Measurements from ENCODE around the gene SLC1A7.

SLC1A7 gene

DNA sequence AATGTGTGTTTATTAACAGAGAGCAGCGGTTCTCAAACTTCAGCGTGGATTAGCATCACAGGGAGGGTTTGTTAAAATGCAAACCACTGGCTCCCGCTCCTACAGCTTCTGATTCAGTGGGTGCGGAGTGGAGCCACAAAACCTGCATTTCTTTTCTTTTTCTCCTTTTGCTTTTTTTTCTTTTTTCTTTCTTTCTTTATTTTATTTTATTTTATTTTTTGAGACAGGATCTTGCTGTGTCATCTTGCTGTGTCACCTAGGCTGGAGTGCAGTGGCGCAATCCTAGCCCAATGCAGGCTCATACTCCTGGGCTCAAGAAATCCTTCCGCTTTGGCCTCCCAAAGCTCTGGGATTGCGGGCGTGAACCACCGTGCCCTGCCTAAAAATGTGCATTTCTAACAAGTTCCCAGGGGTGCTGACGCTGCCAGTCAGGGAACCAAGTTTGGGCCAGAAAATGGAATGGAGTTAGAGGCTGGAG is 20.9 kb upstream of the SLC1A7 start:
- no peak for DNase-seq
- intact Hi-C loops (cut with DNase I), result no loop called here

DNA sequence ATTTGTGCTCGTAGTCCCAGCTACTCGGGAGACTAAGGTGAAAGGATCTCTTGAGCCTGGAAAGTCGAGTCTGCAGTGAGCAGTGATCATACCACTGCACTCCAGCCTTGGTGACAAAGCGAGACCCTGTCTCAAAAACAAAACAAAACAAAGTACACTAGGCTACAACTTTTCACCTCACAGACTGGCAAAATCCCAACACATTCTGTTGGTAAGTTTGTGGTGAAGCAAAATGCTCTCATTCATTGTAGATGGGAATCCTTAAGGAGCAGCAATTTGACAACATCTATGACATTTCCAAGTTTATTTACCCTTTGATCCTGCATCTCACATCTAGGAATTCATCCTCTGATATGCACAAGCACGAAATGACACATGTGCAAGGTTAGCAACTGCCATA is 20.2 kb upstream of the SLC1A7 start:
- intact Hi-C loops (cut with DNase I), result no loop called here
- DNase-seq, result no peak

DNA sequence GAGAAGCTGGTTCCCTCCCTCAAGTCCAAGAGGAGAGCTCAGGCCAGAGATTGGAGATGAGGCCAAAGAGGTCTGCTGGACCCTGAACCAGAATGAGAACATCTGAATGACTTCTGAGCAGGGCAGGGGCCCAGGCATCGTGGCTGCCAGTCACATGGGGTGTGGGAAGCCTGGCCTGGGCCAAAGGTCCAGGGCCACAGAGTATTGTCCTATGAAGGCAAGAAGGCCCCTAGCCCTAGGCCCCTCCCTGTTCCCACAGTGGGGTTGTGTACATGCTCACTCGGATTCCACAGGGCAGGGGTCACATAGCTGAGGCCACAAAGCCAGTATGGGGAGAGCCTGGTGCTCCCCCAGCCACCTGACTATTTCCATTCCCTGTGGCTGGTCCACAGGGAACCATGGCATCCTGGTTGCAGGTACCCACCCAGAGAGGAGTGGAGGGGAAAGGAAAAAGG is 18.5 kb upstream of the SLC1A7 start:
- intact Hi-C loops (cut with DNase I), result no loop called here
- no peak for DNase-seq

DNA sequence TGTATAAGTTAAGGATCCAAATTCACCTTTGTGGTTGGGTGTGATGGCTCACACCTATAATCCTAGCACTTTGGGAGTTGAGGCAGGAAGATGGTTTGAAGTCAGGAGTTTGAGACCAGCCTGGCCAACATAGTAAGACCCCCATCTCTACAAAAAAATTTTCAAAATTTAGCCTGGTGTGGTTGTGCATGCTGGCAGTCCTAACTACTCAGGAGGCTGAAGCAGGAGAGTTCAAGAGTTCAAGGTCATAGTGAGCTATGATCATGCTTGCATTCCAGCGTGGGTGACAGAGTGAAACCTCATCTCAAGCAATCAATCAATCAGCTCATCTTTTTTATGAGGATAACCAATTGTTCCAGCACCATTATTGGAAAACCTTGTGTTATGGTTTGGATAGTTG is 16.5 kb upstream of the SLC1A7 start:
- DNase-seq, result no peak
- intact Hi-C loops (cut with DNase I), result no loop called here

DNA sequence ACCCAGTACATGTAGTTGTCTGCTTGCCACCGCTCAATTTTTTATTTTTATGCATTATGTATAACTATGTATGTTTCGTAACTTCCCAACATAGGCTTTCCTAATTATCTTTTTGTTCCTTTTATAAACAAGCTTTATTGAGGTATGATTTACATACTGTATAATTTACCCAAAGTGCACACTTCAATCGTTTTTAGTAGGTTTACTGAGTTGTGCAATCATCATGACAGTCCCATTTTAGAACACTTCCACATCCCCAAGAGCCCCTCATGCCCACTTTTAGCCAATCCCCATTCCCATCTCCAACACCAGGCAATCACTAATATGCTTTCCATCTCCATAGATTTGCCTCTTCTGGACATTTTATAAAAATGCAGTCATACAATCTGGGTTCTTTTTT is 14.3 kb upstream of the SLC1A7 start:
- intact Hi-C loops (cut with DNase I), result no loop called here

DNA sequence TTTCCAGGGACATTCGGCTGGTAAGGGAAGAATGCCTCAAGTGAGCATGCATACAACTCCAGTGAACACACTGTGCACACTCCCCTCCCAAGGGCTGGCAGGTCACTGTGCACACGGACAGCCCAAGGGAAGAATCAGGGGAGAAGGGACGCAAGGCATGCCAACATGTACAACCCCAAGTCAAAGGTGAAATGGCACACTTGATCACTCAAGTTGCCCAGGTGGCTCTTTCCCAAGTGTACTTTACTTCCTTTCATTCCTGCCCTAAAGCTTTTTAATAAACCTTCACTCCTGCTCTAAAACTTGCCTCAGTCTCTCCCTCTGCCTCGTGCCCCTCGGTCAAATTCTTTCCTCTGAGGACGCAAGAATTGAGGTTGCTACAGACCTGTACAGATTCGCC is 13.5 kb upstream of the SLC1A7 start:
- DNase-seq, result no peak
- intact Hi-C loops (cut with DNase I), result no loop called here

More for the DNA sequence above, 14.3 kb upstream of the SLC1A7 start:
- DNase-seq, result no peak

DNA sequence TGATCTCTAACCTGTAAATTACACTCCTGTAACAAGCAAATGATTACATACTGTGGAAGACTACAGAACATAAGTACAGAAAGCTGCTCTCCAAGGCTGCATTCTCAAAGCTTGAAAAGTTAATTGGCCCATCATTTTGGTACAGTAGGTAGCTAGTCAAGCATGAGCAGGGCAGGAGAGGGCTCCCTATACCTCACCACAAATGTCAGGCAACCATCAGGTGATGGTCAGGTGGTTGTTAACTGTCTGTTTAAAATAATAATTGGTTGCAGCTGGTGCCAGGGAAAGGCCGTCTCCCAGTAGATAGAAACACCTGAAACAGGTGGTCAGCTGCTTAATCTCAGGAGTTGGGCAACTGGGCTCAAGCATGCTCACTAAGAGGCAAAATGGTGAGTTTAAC is 13.1 kb upstream of the SLC1A7 start:
- no peak for DNase-seq
- intact Hi-C loops (cut with DNase I), result no loop called here

DNA sequence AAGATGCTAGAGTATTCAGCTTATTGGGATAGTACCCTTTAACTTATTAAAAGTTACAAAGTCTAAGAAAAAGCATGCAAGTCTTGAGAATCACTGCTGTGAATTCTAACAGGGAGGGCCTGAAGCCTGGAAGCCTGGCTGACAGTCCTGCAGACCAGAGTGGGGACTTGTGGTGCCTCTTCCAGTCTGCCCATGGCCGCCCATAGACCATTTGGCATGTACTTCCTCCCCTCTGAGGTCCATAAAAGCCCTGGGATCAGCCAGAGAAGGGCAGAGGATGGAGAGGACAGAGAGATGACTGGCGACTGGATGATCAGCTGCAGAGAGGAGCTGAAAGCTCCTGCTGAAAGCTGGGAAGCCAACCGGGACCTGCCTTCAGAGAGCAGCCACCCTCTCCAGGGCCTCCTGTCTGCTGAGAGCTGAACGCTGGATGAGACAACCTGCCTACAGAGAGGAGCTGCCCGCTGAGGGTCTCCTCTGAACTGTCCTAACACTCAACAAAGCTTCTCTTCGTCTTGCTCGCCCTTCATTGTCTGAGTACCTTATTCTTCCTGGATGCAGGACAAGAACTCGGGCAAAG is 12.5 kb upstream of the SLC1A7 start:
- no peak for DNase-seq

DNA sequence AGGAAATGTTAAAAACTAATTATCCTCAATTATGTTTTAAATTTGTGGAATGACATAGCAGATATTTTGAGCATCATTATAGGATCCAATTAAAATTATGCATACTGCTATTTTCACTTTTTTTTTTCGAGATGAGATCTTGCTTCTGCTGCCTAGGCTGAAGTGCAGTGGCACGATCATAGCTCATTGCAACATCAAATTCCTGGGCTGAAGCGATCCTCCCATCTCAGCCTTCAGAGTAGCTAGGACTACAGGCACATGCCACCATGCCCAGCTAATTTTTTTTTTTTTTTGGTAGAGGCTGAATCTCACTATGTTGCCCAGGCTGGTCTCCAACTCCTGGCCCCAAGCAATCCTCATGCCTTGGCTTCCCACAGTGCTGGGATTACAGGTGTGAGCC is 11.3 kb upstream of the SLC1A7 start:
- DNase-seq, result no peak
- intact Hi-C loops (cut with DNase I), result no loop called here

More for the DNA sequence above, 12.5 kb upstream of the SLC1A7 start:
- intact Hi-C loops (cut with DNase I), result no loop called here

DNA sequence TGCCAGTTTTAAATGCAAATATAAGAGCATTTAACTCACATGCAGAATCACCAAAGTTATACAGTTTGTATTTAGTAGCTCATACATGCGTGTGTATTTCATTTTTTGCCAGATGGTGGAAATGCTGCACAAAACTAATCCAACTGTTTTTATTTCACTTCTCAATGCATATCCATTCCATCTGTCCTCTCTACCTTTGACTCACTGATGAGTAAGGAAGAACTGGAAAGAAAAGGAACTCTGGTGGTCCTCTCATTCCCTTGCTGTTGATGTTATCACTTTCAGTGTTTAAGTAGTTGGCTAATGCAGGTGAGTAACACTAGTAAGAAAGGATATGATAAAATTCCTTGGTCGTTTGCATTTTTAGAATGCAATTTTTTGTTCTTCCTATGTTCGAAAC is 5.7 kb upstream of the SLC1A7 start:
- DNase-seq, result no peak
- intact Hi-C loops (cut with DNase I), result no loop called here

DNA sequence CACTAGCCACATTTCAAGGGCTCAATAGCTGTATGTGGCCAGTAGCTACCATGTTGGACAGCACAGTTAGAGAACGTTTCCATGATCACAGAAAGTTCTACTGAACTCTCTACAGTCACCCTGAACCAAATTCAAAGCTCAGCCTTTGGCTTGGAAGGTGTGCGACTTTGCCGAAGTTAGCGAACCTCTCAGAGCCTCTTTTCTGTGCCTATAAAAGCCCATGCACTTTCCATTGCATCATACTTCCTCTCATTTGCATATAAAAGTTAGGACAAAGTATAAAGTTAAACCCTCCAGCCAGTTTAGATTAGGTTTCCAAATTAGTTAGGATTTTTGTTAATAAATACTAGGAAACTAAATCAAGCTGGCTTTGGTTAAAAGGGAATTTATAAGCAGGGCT is 4.7 kb upstream of the SLC1A7 start:
- no peak for DNase-seq
- intact Hi-C loops (cut with DNase I), result no loop called here

DNA sequence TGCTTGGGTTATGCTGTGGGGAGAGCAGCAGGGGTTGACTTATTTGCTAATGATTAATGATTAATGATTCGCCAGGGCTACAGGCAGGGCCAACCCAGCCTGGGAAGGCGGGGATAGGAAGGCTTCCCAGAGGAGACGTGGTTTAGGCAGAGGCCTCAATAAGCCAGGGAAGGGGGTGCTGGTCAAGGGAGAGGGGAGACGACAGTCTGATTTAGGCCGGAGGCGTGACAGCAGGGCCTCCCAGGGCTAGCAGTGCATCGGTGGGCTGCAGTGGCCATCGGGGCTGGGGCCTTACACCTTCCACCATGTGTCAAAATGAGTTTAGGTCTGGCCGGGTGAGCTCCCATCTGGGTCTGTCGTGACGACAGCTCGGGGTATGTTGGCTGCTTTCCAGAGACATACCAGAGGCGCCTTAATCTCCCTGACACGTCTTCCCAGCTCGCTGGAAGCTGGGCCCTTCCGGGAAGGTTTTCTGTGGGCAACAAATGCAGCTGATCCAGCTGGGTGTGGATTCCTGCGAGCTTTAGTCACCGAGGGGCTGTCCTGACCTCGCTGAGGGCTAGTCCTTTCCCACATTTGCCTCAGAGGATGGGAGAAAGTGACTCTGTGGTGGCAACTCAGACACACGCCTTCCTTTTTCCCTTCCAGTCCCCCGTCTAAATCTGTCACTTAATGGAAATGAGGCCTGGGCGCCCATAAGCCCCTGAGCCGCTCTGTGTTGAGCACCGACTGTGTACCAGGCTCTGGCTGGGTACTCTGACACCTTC is 3.7 kb upstream of the SLC1A7 start:
- intact Hi-C loops (cut with DNase I), result no loop called here
- DNase-seq, result no peak

DNA sequence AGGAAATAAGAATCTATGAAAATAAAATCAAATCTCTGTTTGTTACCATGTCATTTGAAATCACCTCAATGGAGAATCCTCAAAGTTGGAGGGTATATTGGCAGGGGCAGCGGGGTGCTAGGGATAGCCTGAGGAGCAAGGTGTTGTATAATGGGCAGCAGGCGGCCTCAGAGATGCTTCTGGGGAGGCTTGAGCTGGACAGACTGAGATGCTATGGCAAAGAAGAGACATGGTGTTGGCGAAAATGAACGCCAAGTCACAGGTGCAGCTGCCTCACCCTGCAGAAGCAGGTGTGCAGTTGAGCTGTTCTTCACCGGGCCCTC is 3.1 kb upstream of the SLC1A7 start:
- DNase-seq, result no peak
- intact Hi-C loops (cut with DNase I), result no loop called here

DNA sequence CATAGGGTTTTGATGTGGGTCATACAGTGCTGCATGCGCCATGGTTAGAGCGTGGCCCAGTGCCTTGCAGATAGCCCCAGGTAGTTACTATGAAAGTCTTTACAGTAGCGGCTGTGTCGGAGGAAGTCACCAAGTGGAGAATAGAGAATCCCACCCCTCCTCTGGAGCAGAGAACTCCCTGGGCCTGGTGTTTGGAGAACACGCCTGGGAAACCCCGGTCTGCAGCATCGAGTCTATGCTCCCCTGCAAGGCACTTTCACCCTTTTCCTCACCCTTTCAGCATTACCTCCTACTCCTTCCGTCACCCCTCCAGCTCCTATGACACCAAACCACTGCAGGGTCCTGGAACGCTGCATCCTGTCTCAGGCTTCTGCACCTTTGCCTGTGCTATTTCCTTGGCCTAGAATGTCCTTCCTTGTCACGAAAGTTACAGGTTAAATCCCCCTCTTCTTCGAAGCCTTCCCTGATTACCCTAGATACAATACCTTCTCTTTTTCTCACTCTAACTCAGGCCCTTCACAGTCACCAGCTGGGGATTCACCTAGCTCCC is 2.7 kb upstream of the SLC1A7 start:
- intact Hi-C loops (cut with DNase I), result no loop called here
- no peak for DNase-seq

DNA sequence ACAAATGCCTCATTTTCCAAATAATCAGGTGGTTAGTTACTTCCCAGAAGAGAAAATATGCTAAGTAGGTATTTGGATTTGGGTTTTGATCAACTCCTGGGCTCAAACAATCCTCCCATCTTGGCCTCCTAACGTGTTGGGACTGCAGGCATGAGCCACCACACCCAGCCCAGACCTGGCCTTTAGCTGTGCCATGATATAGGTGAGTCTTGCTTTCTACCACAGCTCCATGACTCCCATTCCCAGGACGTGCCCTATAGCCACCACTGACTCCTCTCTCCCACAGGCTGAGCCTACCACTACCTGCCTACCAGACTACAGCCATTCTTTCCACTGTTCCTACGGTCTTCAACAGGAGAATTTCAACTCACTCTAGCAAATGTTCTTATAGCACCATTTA is 1.8 kb upstream of the SLC1A7 start:
- intact Hi-C loops (cut with DNase I), result no loop called here
- DNase-seq, result no peak

DNA sequence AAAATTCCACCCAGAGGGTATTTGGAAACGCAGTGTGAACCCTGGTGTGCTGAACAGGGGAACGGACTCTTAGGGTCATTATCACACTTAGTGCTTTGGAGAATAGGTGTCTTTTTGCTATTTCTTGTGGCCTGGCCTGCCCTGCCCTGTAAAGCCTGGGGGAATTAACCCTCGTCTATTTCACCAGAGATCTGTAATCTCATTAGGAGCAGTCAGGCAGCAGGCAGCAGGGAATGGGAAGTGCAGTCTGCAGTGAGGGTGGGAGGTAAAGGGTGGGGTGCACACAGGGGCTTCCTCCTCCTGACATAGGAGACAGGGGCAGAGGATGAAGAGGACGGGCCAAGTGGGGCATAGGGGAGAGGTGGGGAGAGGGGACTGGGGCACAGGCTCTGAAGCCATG is 1.1 kb upstream of the SLC1A7 start:
- no peak for DNase-seq
- intact Hi-C loops (cut with DNase I), result no loop called here

DNA sequence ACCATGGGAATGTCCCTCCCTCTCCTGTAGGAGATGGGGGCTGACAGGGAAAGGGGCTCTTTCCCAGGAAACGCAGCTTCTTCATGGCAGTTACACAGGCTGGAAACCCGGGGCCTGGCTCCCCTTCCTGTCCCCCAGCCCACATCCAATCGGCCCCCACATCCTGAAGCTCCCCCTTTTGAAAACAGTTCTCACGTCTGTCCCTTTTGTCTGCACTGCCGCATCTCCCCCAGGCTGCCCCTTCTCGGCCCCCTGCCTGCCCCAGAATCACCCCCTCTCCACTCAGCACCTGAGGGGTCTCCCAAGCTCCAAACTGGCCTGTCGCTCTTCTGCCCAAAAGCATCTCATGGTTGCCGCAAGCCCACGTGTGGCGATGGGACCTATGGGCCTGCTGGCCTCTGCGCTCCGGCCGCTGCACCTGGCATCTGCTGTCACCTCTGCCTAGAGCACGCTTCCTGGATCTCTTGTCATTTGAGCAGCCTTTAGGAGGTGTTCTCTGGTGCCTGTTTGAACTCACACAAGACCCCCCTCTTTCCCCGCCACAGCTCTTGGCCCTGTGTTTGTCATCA is 867 bp downstream of the SLC1A7 start:
- intact Hi-C loops (cut with DNase I), result no loop called here
- no peak for DNase-seq

DNA sequence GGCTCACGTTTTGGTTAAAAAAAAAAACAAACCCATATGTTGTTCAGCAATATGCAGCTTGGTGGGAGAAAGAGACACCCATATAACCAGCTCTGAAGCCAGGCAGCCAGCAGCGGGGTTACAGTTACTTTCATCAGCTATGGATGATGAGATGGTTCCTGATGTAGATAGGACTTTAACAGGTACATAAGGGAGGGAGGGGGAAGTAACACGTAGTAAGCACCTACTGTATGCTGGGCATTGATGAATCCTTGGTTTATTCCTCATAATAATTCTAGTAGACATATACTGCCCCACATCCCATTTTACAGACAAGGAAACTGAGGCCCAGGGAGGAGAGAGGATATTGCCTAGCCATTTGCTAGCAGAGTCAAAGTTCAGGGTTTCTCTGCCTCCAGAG is 2.0 kb downstream of the SLC1A7 start:
- no peak for DNase-seq
- intact Hi-C loops (cut with DNase I), result no loop called here

DNA sequence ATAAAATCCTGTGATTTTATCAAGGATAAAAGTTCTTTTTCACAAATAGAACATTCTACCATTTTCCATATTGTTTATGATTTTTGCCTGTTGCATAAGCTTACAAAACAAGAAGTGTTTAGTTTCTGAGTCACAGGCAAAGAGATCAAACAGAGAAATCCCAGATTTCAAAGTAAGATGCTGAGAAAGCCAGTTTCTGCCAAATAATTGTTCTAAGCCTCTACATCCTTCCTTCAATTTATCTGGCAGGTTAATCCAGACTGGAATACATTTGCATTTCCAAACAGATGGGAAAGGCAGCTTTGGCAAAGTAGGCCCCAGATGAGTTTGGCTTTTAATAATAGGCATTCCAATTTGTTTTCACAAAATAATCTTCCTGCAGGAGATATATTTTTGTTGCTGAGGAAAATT is 2.5 kb downstream of the SLC1A7 start:
- DNase-seq, result no peak
- intact Hi-C loops (cut with DNase I), result no loop called here

DNA sequence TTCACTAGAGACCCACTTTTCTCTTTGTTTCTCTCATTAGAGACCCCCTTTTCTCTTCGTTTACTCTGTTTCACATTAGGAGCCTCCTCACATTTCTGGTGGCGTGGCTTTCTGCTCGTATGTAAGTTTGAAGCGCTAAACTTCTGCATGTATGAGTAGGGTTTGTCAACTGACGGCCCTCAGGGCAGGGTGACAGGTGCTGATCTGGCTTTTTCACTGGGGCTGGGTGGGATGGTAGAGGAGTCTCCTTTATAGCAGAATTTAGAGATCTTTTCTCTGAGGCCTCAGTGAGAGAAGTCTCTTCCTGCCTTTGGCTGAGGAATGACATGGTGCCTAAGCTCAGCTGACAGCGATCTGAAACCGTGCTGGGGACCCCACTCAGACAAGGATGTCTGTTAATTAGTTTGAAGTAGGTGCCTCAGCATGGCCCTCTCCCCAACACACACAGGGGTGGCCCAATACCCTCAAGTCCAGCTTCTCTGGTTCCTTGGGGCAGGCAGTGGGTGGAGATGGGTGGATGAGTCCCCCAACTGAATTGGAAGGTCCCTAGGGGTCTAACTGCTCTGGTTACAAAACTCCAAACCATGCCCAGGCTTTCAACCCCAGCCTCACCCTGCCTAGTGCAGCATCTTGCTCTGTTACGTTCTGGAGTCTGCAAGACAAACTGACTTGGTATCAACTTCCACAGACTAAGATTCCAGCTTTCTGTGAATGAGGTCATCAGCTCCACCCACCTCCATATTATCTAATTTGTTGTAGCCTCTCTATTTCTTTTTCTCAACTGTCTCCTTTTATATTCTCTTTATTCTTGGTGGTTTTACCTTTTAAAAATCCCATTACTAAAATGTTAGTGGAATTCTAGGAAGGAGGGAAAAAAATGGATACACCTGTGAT is 3.2 kb downstream of the SLC1A7 start:
- intact Hi-C loops (cut with DNase I), result no loop called here
- no peak for DNase-seq

Data from head of caudate nucleus (tissue), 42 donors.